Measurements from ENCODE around the gene TP53BP2.

GRCh38 chr1:223752721-223753515 is 92.8 kb downstream of the TP53BP2 start:
- TF ChIP-seq, protein P1, sequence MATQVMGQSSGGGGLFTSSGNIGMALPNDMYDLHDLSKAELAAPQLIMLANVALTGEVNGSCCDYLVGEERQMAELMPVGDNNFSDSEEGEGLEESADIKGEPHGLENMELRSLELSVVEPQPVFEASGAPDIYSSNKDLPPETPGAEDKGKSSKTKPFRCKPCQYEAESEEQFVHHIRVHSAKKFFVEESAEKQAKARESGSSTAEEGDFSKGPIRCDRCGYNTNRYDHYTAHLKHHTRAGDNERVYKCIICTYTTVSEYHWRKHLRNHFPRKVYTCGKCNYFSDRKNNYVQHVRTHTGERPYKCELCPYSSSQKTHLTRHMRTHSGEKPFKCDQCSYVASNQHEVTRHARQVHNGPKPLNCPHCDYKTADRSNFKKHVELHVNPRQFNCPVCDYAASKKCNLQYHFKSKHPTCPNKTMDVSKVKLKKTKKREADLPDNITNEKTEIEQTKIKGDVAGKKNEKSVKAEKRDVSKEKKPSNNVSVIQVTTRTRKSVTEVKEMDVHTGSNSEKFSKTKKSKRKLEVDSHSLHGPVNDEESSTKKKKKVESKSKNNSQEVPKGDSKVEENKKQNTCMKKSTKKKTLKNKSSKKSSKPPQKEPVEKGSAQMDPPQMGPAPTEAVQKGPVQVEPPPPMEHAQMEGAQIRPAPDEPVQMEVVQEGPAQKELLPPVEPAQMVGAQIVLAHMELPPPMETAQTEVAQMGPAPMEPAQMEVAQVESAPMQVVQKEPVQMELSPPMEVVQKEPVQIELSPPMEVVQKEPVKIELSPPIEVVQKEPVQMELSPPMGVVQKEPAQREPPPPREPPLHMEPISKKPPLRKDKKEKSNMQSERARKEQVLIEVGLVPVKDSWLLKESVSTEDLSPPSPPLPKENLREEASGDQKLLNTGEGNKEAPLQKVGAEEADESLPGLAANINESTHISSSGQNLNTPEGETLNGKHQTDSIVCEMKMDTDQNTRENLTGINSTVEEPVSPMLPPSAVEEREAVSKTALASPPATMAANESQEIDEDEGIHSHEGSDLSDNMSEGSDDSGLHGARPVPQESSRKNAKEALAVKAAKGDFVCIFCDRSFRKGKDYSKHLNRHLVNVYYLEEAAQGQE (IDR thresholded peaks at IDR 0.05; ENCODE audit: insufficient replicate concordance, low read depth): no peak
- TF ChIP-seq, protein P2, sequence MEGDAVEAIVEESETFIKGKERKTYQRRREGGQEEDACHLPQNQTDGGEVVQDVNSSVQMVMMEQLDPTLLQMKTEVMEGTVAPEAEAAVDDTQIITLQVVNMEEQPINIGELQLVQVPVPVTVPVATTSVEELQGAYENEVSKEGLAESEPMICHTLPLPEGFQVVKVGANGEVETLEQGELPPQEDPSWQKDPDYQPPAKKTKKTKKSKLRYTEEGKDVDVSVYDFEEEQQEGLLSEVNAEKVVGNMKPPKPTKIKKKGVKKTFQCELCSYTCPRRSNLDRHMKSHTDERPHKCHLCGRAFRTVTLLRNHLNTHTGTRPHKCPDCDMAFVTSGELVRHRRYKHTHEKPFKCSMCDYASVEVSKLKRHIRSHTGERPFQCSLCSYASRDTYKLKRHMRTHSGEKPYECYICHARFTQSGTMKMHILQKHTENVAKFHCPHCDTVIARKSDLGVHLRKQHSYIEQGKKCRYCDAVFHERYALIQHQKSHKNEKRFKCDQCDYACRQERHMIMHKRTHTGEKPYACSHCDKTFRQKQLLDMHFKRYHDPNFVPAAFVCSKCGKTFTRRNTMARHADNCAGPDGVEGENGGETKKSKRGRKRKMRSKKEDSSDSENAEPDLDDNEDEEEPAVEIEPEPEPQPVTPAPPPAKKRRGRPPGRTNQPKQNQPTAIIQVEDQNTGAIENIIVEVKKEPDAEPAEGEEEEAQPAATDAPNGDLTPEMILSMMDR (IDR thresholded peaks at IDR 0.05; ENCODE audit: insufficient read depth, low read length): no peak
- TF ChIP-seq GABPA (IDR thresholded peaks at IDR 0.05; ENCODE audit: low read depth): no peak
